HepG2 (cell line): ENCODE measurements around the gene GTF3A. TPM values are rescaled to one million over a fixed set of nuclear protein-coding genes. Genes with fewer than 3 reads are reported as not detected.

Experiments
- ATAC-seq: fragments of 200-7000 bp; cut with Tn5 transposase; 3 replicates; pipeline ENCODE4 v1.9.1; 2020; ENCODE audit warnings: mild to moderate bottlenecking, moderate library complexity
- BruUV-seq: library from RNA; stranded (reverse); fragments of 400-500 nt; replicated peaks from 2 replicates; lab custom pipeline; 2021; lab: Mats Ljungman, UMichigan
- CTCF ChIA-PET: fragments of 300-600 bp; formaldehyde crosslinking; extraction: SDS; loops from one replicate; lab custom pipeline; 2021; ENCODE audit warnings: low total read pairs, inconsistent platforms, low intra/inter-chr PET ratio; lab: Yijun Ruan, JAX
- POLR2A ChIA-PET: fragments of 350-600 bp; sonication (Branson Sonifier 250); formaldehyde crosslinking; loops from one replicate; lab custom pipeline; 2020; ENCODE audit warnings: antibody characterized with exemption, inconsistent platforms; lab: Yijun Ruan, JAX
- DNase-seq: peaks from one replicate; pipeline ENCODE4 v3.0.0-alpha.2; 2015; ENCODE audit warnings: low spot score
- FAIRE-seq: peaks from 3 replicates; lab custom pipeline; 2011; peaks lifted over from hg19 to GRCh38; lab: Jason Lieb, UNC
- H2AFZ ChIP-seq: one replicate; pipeline ENCODE4 v1.6.1; 2011; ENCODE audit warnings: low read length, inconsistent platforms
- H3K27ac ChIP-seq: fragments of 300-600 bp; 3 replicates; pipeline ENCODE4 v1.8.0; 2011; ENCODE audit warnings: mixed run types, mild to moderate bottlenecking, mixed read lengths, low read length, inconsistent platforms; ENCODE audit not compliant: insufficient read depth; ENCODE audit errors: extremely low read length
- H3K27me3 ChIP-seq, 2 experiments: fragments of 200-600 bp in 1 of 2; 2 replicates in 1 of 2; 3 replicates in 1 of 2; pipeline versions ENCODE4 v1.6.0 to v1.8.0; 2011; ENCODE audit warnings: low read length in 2 of 2, mild to moderate bottlenecking in 2 of 2, moderate library complexity in 2 of 2, inconsistent platforms in 1 of 2; ENCODE audit not compliant: insufficient read depth in 2 of 2, control insufficient read depth in 1 of 2
- H3K36me3 ChIP-seq, 2 experiments: fragments of 200-600 bp in 1 of 2; replicated peaks in 1 of 2; 2 replicates in 1 of 2; 3 replicates in 1 of 2; pipeline versions ENCODE4 v1.5.1 to v1.8.0; 2011; ENCODE audit warnings: low read length in 2 of 2, inconsistent platforms in 1 of 2; ENCODE audit not compliant: insufficient read depth in 2 of 2, control insufficient read depth in 1 of 2
- H3K4me1 ChIP-seq: 2 replicates; pipeline ENCODE4 v1.5.1; 2012; ENCODE audit warnings: low read length, inconsistent platforms; ENCODE audit not compliant: insufficient read depth
- H3K4me2 ChIP-seq: 2 replicates; pipeline ENCODE4 v1.6.0; 2011; ENCODE audit warnings: low read depth, low read length, inconsistent platforms
- H3K4me3 ChIP-seq, 3 experiments: fragments of 200-600 bp in 1 of 3; sonication (generic), shearing (Covaris generic) in 1 of 3; replicated peaks in 1 of 3; 2 replicates each; pipeline ENCODE4 v1.5.1; 2011 to 2016; ENCODE audit warnings: low read length in 3 of 3, inconsistent platforms in 2 of 3, low read depth in 2 of 3, mild to moderate bottlenecking in 2 of 3, control low read depth in 1 of 3, mixed read lengths in 1 of 3; ENCODE audit not compliant: insufficient read depth in 1 of 3
- H3K79me2 ChIP-seq: one replicate; pipeline ENCODE4 v1.6.1; 2011; ENCODE audit warnings: low read length, inconsistent platforms; ENCODE audit not compliant: insufficient read depth
- H3K9ac ChIP-seq: 2 replicates; pipeline ENCODE4 v1.6.0; 2011; ENCODE audit warnings: mild to moderate bottlenecking, low read depth, low read length, inconsistent platforms; ENCODE audit not compliant: insufficient read depth
- H3K9me3 ChIP-seq: 2 replicates; pipeline ENCODE4 v1.5.1; 2012; ENCODE audit warnings: mild to moderate bottlenecking, low read length
- H4K20me1 ChIP-seq: 2 replicates; pipeline ENCODE4 v1.6.0; 2011; ENCODE audit warnings: inconsistent platforms, mild to moderate bottlenecking, low read length, moderate library complexity; ENCODE audit not compliant: insufficient read depth
- HNF4G ChIP-seq, 2 experiments: sonication (generic) in 1 of 2; formaldehyde crosslinking in 1 of 2; IDR thresholded peaks; 2 replicates each; pipeline versions ENCODE4 v1.4.0 to v1.6.1; 2011 to 2020; ENCODE audit warnings: borderline replicate concordance in 2 of 2, low read depth in 2 of 2, mild to moderate bottlenecking in 2 of 2, low read length in 1 of 2, missing genetic modification reagents in 1 of 2, moderate library complexity in 1 of 2
- MBNL3 ChIP-seq: fragments of 250-450 bp; sonication (Bioruptor Pico); conservative IDR thresholded peaks from 2 replicates; pipeline ENCODE4 v1.8.0; 2022; ENCODE audit warnings: mild to moderate bottlenecking, inconsistent platforms
- NCOA5 ChIP-seq: sonication (generic); formaldehyde crosslinking; IDR thresholded peaks from 2 replicates; pipeline ENCODE4 v1.4.0; 2020; ENCODE audit warnings: missing genetic modification reagents
- ZNF605 ChIP-seq: sonication (generic); formaldehyde crosslinking; IDR thresholded peaks from 2 replicates; pipeline ENCODE4 v1.8.0; 2022; ENCODE audit warnings: mild to moderate bottlenecking, missing genetic modification reagents
- ZNF672 ChIP-seq: sonication (generic); formaldehyde crosslinking; IDR thresholded peaks from 2 replicates; pipeline ENCODE4 v1.8.1; 2022; ENCODE audit warnings: missing genetic modification reagents
- ZNF713 ChIP-seq: sonication (generic); formaldehyde crosslinking; IDR thresholded peaks from 2 replicates; pipeline ENCODE4 v1.4.0; 2020; ENCODE audit warnings: mild to moderate bottlenecking, missing genetic modification reagents
- WGBS: methylation state at CpG from one replicate; pipeline ENCODE4 v1.1.6; 2017; ENCODE audit warnings: low lambda C conversion rate; 5-methylcytosine and 5-hydroxymethylcytosine counted together
- in situ Hi-C: cut with HindIII; loops from 2 replicates; pipeline ENCODE4 v1.10.0; 2017; ENCODE audit warnings: low pct_unique_long_range_greater_than_20kb; ENCODE audit not compliant: extremely low pct_ligation_motif_present
- intact Hi-C: fragments of 100-400 bp; cut with micrococcal nuclease; formaldehyde crosslinking; loops from one replicate; pipeline ENCODE4 v1.10.0; 2022; ENCODE audit not compliant: unreplicated experiment
- polyA plus RNA-seq, 8 experiments: library from polyadenylated mRNA; depleted of rRNA in 3 of 8; stranded (reverse) in 7 of 8; unstranded in 1 of 8; fragments of >200 nt; fragmentation: Illumina TruSeq in 4 of 8; extraction: Trizol in 4 of 8; gene quantifications; 2 replicates each; pipeline versions ENCODE4 v1.2.1 to v1.2.3, GENCODE V29; 2011 to 2016; ENCODE audit warnings: low read depth in 4 of 8, missing spikeins in 1 of 8, mixed read lengths in 1 of 8; ENCODE audit not compliant: insufficient read depth in 1 of 8
- total RNA-seq, 5 experiments: library from RNA; depleted of rRNA; stranded (reverse); fragments of >200 nt; fragmentation: Illumina TruSeq; extraction: Trizol; gene quantifications; 2 replicates each; pipeline ENCODE4 v1.2.3, GENCODE V29; 2016; ENCODE audit warnings: low read depth in 1 of 5
- TF ChIP-seq, protein P1 (sequence below): sonication (generic); formaldehyde crosslinking; IDR thresholded peaks from 2 replicates; pipeline ENCODE4 v1.4.0; 2020; ENCODE audit warnings: missing genetic modification reagents
- TF ChIP-seq, protein P2 (sequence below): sonication (generic); formaldehyde crosslinking; IDR thresholded peaks from 2 replicates; pipeline ENCODE4 v1.5.0; 2020; ENCODE audit warnings: missing genetic modification reagents

The GTF3A gene
- total and polyA plus RNA-seq, 2 of the 13 experiments (the other 11 are each of a cell fraction or from before 2014, with no cell fraction given): 42.1 to 176 TPM

DNA sequence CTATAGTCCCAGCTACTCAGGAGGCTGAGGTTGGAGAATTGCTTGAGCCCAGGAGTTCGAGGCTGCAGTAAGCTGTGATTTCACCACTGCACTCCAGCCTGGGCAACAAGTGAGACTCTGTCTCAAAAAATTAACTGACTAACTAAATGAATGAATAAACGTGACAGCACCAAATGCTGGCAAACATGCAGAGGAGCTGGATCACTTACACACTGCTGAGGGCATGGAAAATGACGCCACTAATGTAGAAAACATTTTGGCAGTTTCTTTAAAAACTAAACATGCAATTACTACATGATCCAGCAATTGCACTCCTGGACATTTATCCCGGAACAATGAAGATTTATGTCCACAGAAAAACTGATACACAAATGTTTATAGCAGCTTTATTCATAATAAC, 31.3 kb upstream of the GTF3A start (continued):
- TF ChIP-seq ZNF713 (no peak), NCOA5 (CRISPR knock-in tag) (no peak)

GRCh38 chr13:27395007-27395510, 29.4 kb upstream of the GTF3A start:
- WGBS: 96% methylated on average over 14 of the region's 14 CpGs
- CTCF ChIA-PET: no interaction called here
- no peak for FAIRE-seq

More at GRCh38 chr13:27395007-27395510, 29.4 kb upstream of the GTF3A start:
- Histone ChIP-seq H3K27me3 (no peaks in the 10 kb centered on the region), H4K20me1 (no peaks in the 10 kb centered on the region), H3K4me2 (peak overlapping the region; percentile 84; the same call in 1 of the 2 replicates), H3K4me1 (peaks cover 33% of the 10 kb centered on the region), H3K4me3 (no peak overlapping the region), H3K79me2 (no peaks in the 10 kb centered on the region), H3K27ac (peak overlapping the region; percentile 95), H3K36me3 (no peaks in the 10 kb centered on the region), H3K9ac (no peak overlapping the region)
- intact Hi-C loops: no loop called here
- DNase-seq (no peak), ATAC-seq (no peak)
- POLR2A ChIA-PET: interaction anchor here (1.8 to 2.9 kb wide), 3 partner anchors 8 to 56 kb away, joined by 7 to 28 read pairs (median 8); no protein-coding TSS in a partner anchor
- TF ChIP-seq, protein P1, sequence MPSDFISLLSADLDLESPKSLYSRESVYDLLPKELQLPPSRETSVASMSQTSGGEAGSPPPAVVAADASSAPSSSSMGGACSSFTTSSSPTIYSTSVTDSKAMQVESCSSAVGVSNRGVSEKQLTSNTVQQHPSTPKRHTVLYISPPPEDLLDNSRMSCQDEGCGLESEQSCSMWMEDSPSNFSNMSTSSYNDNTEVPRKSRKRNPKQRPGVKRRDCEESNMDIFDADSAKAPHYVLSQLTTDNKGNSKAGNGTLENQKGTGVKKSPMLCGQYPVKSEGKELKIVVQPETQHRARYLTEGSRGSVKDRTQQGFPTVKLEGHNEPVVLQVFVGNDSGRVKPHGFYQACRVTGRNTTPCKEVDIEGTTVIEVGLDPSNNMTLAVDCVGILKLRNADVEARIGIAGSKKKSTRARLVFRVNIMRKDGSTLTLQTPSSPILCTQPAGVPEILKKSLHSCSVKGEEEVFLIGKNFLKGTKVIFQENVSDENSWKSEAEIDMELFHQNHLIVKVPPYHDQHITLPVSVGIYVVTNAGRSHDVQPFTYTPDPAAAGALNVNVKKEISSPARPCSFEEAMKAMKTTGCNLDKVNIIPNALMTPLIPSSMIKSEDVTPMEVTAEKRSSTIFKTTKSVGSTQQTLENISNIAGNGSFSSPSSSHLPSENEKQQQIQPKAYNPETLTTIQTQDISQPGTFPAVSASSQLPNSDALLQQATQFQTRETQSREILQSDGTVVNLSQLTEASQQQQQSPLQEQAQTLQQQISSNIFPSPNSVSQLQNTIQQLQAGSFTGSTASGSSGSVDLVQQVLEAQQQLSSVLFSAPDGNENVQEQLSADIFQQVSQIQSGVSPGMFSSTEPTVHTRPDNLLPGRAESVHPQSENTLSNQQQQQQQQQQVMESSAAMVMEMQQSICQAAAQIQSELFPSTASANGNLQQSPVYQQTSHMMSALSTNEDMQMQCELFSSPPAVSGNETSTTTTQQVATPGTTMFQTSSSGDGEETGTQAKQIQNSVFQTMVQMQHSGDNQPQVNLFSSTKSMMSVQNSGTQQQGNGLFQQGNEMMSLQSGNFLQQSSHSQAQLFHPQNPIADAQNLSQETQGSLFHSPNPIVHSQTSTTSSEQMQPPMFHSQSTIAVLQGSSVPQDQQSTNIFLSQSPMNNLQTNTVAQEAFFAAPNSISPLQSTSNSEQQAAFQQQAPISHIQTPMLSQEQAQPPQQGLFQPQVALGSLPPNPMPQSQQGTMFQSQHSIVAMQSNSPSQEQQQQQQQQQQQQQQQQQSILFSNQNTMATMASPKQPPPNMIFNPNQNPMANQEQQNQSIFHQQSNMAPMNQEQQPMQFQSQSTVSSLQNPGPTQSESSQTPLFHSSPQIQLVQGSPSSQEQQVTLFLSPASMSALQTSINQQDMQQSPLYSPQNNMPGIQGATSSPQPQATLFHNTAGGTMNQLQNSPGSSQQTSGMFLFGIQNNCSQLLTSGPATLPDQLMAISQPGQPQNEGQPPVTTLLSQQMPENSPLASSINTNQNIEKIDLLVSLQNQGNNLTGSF (CRISPR knock-in tag): no peak
- TF ChIP-seq, protein P2, sequence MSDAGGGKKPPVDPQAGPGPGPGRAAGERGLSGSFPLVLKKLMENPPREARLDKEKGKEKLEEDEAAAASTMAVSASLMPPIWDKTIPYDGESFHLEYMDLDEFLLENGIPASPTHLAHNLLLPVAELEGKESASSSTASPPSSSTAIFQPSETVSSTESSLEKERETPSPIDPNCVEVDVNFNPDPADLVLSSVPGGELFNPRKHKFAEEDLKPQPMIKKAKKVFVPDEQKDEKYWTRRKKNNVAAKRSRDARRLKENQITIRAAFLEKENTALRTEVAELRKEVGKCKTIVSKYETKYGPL: no peak
- TF ChIP-seq MBNL3 (CRISPR knock-in tag) (no peak), ZNF605 (CRISPR knock-in tag) (no peak), ZNF672 (no peak), HNF4G (IDR thresholded peaks at IDR 0.05; ENCODE audit: borderline replicate concordance, low read depth, low read length) (no peak), HNF4G (CRISPR knock-in tag; IDR thresholded peaks at IDR 0.05; ENCODE audit: borderline replicate concordance, low read depth) (no peak)
- TF ChIP-seq, all 625 proteins: peak for 0
- no TSS peak for BruUV-seq
- H3K9me3 ChIP-seq: no peaks in the 10 kb centered on the region
- H2AFZ ChIP-seq: peak overlapping the region; percentile 65
- in situ Hi-C loops: no loop called here
